Measurements from ENCODE around the gene HIPK4.
"Not testable (repeated sequence)": the region's sequence is repeated elsewhere in the genome, so short reads cannot be mapped to it uniquely, and the experiment has no call there.

HIPK4 gene

GRCh38 chr19:40374084-40374483 is 15.9 kb downstream of the HIPK4 start:
- TF ChIP-seq CTCF (IDR thresholded peaks at IDR 0.05; ENCODE audit: control insufficient read depth, insufficient read depth, low read depth, low read length, missing control alignments): no peak
- no peak overlapping the region for H3K4me3 ChIP-seq (ENCODE audit: control insufficient read depth, low read depth, low read length)
- DNase-seq (ENCODE audit: low read depth): no peak

GRCh38 chr19:40371802-40372122 is 18.2 kb downstream of the HIPK4 start:
- H3K4me3 ChIP-seq (ENCODE audit: control insufficient read depth, low read depth, low read length): no peak overlapping the region
- TF ChIP-seq CTCF (IDR thresholded peaks at IDR 0.05; ENCODE audit: control insufficient read depth, insufficient read depth, low read depth, low read length, missing control alignments): no peak
- no peak for DNase-seq (ENCODE audit: low read depth)

GRCh38 chr19:40370997-40371801 is 18.8 kb downstream of the HIPK4 start:
- TF ChIP-seq CTCF (IDR thresholded peaks at IDR 0.05; ENCODE audit: control insufficient read depth, insufficient read depth, low read depth, low read length, missing control alignments): no peak
- no peak for DNase-seq (ENCODE audit: low read depth)
- no peak overlapping the region for H3K4me3 ChIP-seq (ENCODE audit: control insufficient read depth, low read depth, low read length)

GRCh38 chr19:40370253-40370652 is 19.7 kb downstream of the HIPK4 start:
- DNase-seq (ENCODE audit: low read depth); H3K4me3 ChIP-seq (ENCODE audit: control insufficient read depth, low read depth, low read length): not testable (repeated sequence)

GRCh38 chr19:40369797-40370196 is 20.2 kb downstream of the HIPK4 start:
- DNase-seq (ENCODE audit: low read depth): no peak
- TF ChIP-seq CTCF (IDR thresholded peaks at IDR 0.05; ENCODE audit: control insufficient read depth, insufficient read depth, low read depth, low read length, missing control alignments): no peak
- no peak overlapping the region for H3K4me3 ChIP-seq (ENCODE audit: control insufficient read depth, low read depth, low read length)

- no peak for TF ChIP-seq CTCF (IDR thresholded peaks at IDR 0.05; ENCODE audit: control insufficient read depth, insufficient read depth, low read depth, low read length, missing control alignments)
- H3K4me3 ChIP-seq (ENCODE audit: control insufficient read depth, low read depth, low read length): no peak overlapping the region
Measured at GRCh38 chr19:40367577-40368434, 22.2 kb downstream of the HIPK4 start.

More at GRCh38 chr19:40367577-40368434, 22.2 kb downstream of the HIPK4 start:
- no peak for DNase-seq (ENCODE audit: low read depth)
